ENCODE results near the gene PLEK.
"Not testable (repeated sequence)": the region's sequence is repeated elsewhere in the genome, so short reads cannot be mapped to it uniquely, and the experiment has no call there.

The PLEK gene

GRCh38 chr2:68365087-68365486 is at the start of gene PLEK:
PLEK (plus strand) TSS chr2:68365282; CDS start chr2:68365352, 70 bp downstream.
- peak in 24 of 58 donors; percentile 4 to 45 (median 18) for DNase-seq

- no peak for DNase-seq
Observed at GRCh38 chr2:68316111-68316510, 49.0 kb upstream of the PLEK start.

GRCh38 chr2:68317971-68318913 is 46.8 kb upstream of the PLEK start:
- DNase-seq = peak in 36 of 58 donors; percentile 4 to 68 (median 30)

- peak in 23 of 58 donors; percentile 34 to 79 (median 55) for DNase-seq
Observed at GRCh38 chr2:68318914-68319397, 46.1 kb upstream of the PLEK start.

GRCh38 chr2:68319398-68320117 is 45.5 kb upstream of the PLEK start, which contains the start of gene CNRIP1:
CNRIP1 (minus strand) TSS chr2:68319949; CDS start chr2:68319400, 549 bp downstream.
- DNase-seq = peak in 56 of 58 donors; percentile 43 to 87 (median 72)

GRCh38 chr2:68320118-68320641 is 44.9 kb upstream of the PLEK start:
- DNase-seq = peak in 16 of 58 donors; percentile 3 to 36 (median 22)

GRCh38 chr2:68325056-68325455 is 40.0 kb upstream of the PLEK start:
- no peak for DNase-seq

GRCh38 chr2:68328901-68329300 is 36.2 kb upstream of the PLEK start:
- DNase-seq = no peak

- no peak for DNase-seq
Observed at GRCh38 chr2:68330691-68331090, 34.4 kb upstream of the PLEK start.

- no peak for DNase-seq
Observed at GRCh38 chr2:68333009-68333408, 32.1 kb upstream of the PLEK start.

- no peak for DNase-seq
Observed at GRCh38 chr2:68333931-68334330, 31.2 kb upstream of the PLEK start.

- DNase-seq = no peak
Observed at GRCh38 chr2:68336192-68336591, 28.9 kb upstream of the PLEK start.

- DNase-seq = peak in 21 of 58 donors; percentile 1 to 70 (median 24)
Observed at GRCh38 chr2:68340226-68341061, 24.6 kb upstream of the PLEK start.

- DNase-seq = no peak
Observed at GRCh38 chr2:68341062-68341329, 24.1 kb upstream of the PLEK start.

- DNase-seq = no peak
Observed at GRCh38 chr2:68341583-68341982, 23.5 kb upstream of the PLEK start.

GRCh38 chr2:68342470-68342869 is 22.6 kb upstream of the PLEK start:
- DNase-seq = no peak

GRCh38 chr2:68344031-68344430 is 21.1 kb upstream of the PLEK start:
- no peak for DNase-seq

- no peak for DNase-seq
Observed at GRCh38 chr2:68345129-68345875, 19.8 kb upstream of the PLEK start.

GRCh38 chr2:68349091-68349490 is 16.0 kb upstream of the PLEK start:
- not testable (repeated sequence) for DNase-seq

GRCh38 chr2:68351997-68352396 is 13.1 kb upstream of the PLEK start:
- DNase-seq = no peak
